ENCODE results near the gene ARF6.

DNA sequence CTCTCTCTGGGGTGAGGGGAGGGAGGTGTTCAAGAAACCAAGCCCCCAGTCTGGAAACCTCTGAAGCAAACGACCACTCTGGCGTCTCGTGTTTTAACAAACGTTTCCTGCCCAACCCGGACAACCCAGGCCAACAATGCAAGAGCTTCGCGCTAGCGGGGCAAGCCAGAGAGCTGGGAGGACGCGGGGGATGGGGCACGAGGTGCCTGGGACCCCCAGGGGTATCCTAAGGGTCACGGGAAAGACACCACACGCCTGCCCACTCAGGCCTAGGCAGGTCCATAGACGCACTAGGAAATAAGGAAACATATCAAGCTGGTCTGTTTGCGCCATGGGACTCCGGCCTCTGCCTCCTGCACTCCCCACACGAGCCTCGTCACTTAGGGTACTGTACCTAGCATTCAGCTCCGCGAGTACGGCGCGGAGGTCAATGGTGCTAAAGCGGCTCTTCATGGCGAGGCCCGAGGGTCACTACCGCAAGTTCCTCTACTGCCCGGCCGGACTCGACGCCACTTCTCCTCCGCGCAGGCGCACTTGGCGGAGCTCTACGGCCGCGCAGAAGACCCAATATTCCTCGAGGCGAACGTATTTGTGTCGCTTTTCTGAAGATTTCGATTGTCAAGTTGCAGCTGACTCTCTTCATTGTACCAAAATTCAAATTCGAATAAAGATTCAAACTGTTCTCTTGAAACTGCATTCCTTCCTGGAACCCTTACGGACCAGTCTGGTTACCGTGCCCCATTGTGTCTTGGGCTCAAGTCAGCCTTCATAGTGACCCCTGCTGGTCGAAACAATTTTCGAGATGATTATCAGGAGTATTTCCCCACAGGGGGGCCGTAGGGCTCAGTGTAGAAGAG is 40.4 kb upstream of the ARF6 start, which contains the start of gene NEMF:
- TF ChIP-seq, protein P1, sequence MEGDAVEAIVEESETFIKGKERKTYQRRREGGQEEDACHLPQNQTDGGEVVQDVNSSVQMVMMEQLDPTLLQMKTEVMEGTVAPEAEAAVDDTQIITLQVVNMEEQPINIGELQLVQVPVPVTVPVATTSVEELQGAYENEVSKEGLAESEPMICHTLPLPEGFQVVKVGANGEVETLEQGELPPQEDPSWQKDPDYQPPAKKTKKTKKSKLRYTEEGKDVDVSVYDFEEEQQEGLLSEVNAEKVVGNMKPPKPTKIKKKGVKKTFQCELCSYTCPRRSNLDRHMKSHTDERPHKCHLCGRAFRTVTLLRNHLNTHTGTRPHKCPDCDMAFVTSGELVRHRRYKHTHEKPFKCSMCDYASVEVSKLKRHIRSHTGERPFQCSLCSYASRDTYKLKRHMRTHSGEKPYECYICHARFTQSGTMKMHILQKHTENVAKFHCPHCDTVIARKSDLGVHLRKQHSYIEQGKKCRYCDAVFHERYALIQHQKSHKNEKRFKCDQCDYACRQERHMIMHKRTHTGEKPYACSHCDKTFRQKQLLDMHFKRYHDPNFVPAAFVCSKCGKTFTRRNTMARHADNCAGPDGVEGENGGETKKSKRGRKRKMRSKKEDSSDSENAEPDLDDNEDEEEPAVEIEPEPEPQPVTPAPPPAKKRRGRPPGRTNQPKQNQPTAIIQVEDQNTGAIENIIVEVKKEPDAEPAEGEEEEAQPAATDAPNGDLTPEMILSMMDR (conservative IDR thresholded peaks at IDR 0.05) = peak; percentile 86
- peak; percentile 91 for TF ChIP-seq ZFX (IDR thresholded peaks at IDR 0.05)

Measured in C4-2B (cell line).